ENCODE data around the gene GZMM. TPM values are rescaled to one million over a fixed set of nuclear protein-coding genes. Genes with fewer than 3 reads are reported as not detected.
"Not testable (repeated sequence)": the region's sequence is repeated elsewhere in the genome, so short reads cannot be mapped to it uniquely, and the experiment has no call there.

Gene GZMM
- total RNA-seq, 1 donor from 2014 or later, result not detected

DNA sequence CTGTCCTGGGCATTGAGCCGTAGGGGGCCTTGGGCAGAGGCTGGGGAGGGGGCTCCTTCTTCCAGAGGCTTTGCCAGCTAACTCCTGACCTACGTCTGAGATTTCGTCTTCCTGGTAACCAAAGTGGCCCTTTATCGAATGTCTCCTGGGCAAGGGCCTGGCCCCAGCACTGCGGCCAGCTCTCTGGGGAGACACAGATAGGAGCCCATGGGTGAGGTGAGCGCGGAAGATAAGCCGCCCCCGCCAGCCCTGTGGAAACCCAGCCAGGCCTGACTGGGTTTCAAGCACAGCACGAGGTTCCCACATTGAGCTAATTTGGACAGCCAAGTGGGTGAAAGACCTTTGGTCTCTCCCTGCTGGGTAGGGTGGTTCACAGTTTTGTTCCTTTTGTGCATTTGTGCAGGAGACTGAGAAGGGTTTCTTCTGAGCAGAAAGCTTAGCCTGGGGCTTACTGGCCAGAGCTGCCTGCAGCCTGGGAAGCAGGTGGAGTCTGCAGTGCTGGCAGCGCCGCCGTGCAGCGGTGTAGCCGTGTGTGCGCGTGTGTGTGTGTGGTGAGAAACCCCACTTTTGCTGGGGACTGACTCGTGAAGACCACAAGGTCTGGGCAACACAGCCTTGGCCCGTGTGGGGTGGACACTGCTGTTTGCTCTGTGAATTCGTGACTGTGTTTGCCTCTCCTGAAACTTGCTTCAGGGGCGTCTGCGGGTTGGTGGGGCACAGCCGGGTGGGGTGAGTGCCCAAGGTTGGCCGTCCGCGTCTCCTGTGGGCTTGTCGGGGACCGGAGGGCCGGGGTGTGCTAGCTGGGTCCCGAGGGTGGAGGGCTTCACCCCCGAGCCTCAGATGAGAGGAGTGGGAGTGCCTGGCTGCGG is 31.0 kb downstream of the GZMM start:
- DNase-seq (ENCODE audit: missing footprints) (peak; percentile 71), ATAC-seq (peak; percentile 49)
- intact Hi-C loops (cut with DNase I), result loop anchor here (5.0 to 10.0 kb wide), 3 partner anchors 57 to 220 kb away; partner anchors contain the start of genes POLRMT, PTBP1 and RNF126

DNA sequence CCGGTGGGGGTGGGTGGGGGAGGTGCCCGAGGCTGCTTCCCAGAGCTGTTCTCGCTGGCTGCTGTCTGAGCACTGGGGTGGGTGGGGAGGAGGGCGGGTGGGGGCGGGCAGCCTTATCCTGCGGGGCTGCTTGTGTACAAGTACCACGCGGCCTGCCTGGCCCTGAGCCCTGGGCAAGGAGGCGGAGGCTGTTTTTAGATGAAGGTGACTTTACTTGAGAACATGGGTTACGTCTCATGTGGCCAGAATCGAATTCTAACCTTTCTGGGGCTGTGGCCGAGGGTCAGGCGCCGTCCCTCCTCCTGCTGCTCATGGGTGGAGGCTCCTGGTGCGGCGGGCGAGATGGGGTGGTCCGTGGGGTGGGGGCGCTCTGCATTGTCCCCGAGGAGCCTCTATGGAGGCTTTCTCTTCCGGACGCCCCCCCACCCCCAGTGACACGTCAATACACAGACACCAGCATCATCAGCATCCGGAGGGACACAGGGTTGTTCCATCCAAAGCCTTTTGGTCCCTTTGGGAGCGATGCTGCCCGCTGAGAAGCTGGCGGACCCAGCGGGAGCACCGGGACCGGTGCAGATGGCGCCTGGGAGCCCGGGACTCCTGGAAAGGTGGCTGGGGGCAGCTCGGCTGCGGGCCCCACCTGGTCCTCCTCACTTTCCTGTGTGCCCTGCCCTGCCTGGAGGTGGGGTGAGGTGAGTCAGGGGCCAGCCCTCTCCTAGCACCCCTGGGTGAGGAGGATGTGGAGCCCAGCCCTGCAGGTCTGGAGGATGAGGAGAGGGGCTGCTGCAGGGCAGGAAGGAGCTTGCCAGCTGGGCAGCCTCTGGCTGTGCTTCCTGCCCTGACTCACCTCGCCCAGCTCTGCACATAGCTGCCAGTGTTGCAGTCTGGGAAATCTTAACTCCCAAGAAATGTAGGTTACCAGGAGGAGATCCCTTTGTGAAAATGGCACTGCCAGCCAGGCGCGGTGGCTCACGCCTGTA is 32.0 kb downstream of the GZMM start:
- intact Hi-C loops (cut with DNase I), result loop anchor here (5.0 to 10.0 kb wide), 2 partner anchors 86 to 219 kb away; partner anchors contain the start of genes PTBP1 and RNF126
- peak; percentile 53 for ATAC-seq
- peak; percentile 83 for DNase-seq (ENCODE audit: missing footprints)

DNA sequence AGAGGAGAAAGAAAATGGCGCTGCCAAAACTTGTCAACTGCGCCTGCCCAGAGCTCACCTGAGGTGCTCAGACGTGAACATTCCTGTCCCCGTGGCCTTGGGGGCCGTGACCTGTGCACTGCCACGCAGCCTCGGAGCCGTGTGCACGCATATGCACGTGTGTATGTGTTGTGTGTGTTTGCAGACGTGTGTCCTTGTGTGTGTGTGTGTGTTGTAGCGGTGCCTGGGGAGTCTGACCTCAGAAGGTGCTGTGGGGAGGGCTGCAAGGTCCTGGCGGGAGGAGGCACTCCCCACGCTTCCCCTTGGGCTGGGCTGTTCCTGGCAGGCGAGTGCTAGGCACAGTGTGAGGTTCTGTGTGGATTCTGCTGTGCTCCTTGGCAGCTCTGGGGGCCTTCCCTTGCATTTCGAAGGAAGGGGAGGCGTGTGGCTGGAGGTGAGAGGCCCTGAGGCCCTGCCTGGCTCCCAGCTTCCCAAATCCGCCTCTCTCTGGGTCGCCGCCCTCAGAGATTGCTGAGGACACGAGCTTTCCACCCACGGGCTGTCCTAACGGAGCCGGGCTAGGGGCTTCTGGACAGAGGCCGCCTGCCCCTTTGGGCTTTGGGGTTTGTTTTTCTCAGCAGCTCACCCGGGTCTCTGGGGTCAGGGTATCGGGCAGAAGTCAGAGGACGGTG is 33.0 kb downstream of the GZMM start:
- peak; percentile 60 for DNase-seq (ENCODE audit: missing footprints)
- no peak for ATAC-seq
- intact Hi-C loops (cut with DNase I), result loop anchor here (5.0 to 10.0 kb wide), 2 partner anchors 85 to 218 kb away; partner anchors contain the start of genes PTBP1 and RNF126

DNA sequence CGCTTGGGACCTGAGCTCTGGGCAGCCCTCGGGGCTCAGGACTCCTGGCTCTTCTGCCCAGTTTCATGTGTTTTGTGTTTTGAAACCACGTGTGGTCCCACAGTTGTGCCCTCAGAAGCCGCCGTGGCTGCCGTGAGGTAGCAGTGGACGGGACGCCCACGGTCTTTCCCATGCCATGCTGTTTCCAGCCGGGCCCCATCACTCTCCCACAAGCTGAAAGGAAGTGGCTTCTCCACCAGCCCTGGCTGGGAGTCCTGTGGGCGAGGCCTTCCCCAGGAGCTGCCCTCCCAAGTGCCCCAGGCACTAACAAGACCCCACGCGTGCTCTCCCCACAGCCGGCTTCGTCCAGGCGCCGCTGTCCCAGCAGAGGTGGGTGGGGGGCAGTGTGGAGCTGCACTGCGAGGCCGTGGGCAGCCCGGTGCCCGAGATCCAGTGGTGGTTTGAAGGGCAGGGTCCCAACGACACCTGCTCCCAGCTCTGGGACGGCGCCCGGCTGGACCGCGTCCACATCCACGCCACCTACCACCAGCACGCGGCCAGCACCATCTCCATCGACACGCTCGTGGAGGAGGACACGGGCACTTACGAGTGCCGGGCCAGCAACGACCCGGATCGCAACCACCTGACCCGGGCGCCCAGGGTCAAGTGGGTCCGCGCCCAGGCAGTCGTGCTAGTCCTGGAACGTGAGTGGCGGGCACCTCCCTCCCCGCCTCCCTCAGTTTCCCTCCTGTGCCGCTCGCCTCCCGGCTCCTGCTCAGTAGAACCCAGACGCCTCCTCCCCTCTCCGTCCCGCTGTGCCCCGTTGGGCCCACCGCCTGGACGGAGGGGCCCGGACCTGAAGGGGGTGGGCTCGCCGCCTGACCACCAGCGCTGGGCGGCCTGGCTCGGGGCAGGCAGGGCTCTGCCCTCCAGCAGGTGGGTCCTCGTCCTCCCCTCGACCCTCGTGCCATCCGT is 33.9 kb downstream of the GZMM start:
- intact Hi-C loops (cut with DNase I), result loop anchor here (5.0 to 10.0 kb wide), 2 partner anchors 85 to 217 kb away; partner anchors contain the start of genes PTBP1 and RNF126
- ATAC-seq, result no peak
- DNase-seq (ENCODE audit: missing footprints), result peak; percentile 76

DNA sequence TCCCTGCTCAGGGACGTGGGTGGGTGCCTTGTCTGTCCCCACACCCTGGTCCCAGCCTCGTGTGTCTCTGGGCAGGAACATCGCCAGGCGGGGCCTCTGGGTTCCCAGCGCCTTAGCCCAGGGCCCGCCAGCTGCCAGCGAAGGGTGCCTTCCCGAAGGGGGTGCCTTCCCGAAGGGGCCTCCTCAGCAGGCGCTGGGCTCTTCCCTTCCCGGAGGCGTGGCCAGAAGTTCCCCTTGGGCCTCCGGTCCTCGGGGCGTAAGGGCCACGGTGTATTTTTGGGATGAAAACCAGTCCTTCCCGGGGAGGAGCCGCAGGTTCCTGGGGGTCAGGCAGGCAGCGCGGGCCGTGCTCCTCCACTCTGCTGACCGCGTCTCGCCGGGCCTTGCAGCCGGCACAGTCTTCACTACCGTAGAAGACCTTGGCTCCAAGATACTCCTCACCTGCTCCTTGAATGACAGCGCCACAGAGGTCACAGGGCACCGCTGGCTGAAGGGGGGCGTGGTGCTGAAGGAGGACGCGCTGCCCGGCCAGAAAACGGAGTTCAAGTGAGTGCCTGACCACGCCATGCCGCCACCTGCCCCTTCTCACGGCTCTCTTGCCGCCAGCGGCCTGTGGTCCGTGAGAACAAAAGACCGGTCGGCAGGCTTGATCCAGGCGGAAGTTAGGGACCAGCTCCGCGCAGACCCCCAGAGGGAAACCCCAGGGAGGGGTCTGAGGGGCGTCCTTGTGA is 35.4 kb downstream of the GZMM start:
- intact Hi-C loops (cut with DNase I), result loop anchor here (5.0 to 10.0 kb wide), 2 partner anchors 83 to 216 kb away; partner anchors contain the start of genes PTBP1 and RNF126
- ATAC-seq (no peak), DNase-seq (ENCODE audit: missing footprints) (peak; percentile 61)

GRCh38 chr19:579842-580155 is 35.9 kb downstream of the GZMM start:
- no peak for ATAC-seq
- intact Hi-C loops (cut with DNase I), result loop anchor here (5.0 to 10.0 kb wide), 3 partner anchors 83 to 215 kb away; partner anchors contain the start of genes PTBP1 and RNF126

DNA sequence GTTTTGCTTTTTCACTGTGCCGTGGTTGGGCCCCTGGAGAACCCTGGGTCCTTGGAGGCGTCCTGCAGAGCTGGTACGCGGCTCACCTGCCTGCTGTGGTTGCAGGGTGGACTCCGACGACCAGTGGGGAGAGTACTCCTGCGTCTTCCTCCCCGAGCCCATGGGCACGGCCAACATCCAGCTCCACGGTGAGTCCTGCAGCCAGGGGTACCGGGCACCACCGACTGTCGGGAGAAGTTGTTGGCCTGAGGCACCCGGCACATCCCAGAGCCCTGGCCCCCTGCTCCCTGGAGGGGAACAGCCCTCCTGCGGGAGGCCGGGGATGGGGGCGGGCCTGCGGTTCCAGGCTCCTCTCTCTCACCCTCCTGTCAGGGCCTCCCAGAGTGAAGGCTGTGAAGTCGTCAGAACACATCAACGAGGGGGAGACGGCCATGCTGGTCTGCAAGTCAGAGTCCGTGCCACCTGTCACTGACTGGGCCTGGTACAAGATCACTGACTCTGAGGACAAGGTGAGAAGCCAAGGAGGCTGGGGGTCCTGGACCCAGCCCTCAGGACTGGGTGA is 36.5 kb downstream of the GZMM start:
- DNase-seq (ENCODE audit: missing footprints) (no peak), ATAC-seq (no peak)
- intact Hi-C loops (cut with DNase I), result loop anchor here (10.0 kb wide), 1 partner anchor 154 kb away; no protein-coding TSS in a partner anchor

More at GRCh38 chr19:579842-580155, 35.9 kb downstream of the GZMM start:
- no peak for DNase-seq (ENCODE audit: missing footprints)

- ATAC-seq, result no peak
- DNase-seq (ENCODE audit: missing footprints), result no peak
- intact Hi-C loops (cut with DNase I), result loop anchor here (10.0 kb wide), 1 partner anchor 153 kb away; no protein-coding TSS in a partner anchor
Measured at GRCh38 chr19:581399-582111, 37.7 kb downstream of the GZMM start.

- no peak for ATAC-seq
- DNase-seq (ENCODE audit: missing footprints), result no peak
- intact Hi-C loops (cut with DNase I), result loop anchor here (10.0 kb wide), 1 partner anchor 152 kb away; no protein-coding TSS in a partner anchor
Measured at GRCh38 chr19:582497-583197, 38.8 kb downstream of the GZMM start.

DNA sequence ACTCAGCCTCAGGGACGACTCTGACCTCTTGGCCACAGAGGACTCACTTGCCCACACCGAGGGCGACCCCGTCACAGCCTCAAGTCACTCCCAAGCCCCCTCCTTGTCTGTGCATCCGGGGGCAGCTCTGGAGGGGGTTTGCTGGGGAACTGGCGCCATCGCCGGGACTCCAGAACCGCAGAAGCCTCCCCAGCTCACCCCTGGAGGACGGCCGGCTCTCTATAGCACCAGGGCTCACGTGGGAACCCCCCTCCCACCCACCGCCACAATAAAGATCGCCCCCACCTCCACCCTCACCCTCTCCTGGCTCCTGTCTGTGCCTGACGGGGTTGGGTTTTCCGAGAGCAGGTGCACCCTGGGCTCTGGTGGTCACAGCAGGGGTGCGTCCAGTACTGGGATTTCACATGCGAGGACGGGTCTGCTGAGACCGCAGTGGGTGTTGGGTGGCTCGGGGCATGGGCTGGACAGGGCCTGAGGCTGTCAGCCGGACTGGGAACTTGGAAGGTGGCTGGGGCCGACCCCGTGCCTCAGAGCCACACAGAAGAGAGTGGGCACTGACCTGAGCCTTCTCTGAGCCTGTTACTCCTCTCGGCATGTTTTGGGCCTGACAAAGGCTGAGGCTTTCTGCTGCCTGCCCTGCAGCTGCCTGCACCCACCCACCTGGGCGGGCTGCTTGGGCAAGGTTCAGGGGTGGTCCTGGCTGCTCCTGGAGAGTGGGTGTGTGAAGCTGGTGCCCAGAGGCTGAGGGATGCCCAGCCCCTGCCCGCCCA is 39.5 kb downstream of the GZMM start:
- no peak for DNase-seq (ENCODE audit: missing footprints)
- intact Hi-C loops (cut with DNase I), result loop anchor here (10.0 kb wide), 1 partner anchor 151 kb away; no protein-coding TSS in a partner anchor
- ATAC-seq, result no peak

- ATAC-seq, result no peak
- intact Hi-C loops (cut with DNase I), result loop anchor here (10.0 kb wide), 1 partner anchor 151 kb away; no protein-coding TSS in a partner anchor
- no peak for DNase-seq (ENCODE audit: missing footprints)
Measured at GRCh38 chr19:583968-584239, 40.1 kb downstream of the GZMM start.

GRCh38 chr19:584240-585001 is 40.6 kb downstream of the GZMM start:
- DNase-seq (ENCODE audit: missing footprints), result peak; percentile 83
- intact Hi-C loops (cut with DNase I), result loop anchor here (10.0 kb wide), 1 partner anchor 150 kb away; no protein-coding TSS in a partner anchor
- ATAC-seq, result peak; percentile 70

- not testable (repeated sequence) for DNase-seq (ENCODE audit: missing footprints); ATAC-seq
- intact Hi-C loops (cut with DNase I), result loop anchor here (10.0 kb wide), 1 partner anchor 150 kb away; no protein-coding TSS in a partner anchor
Measured at GRCh38 chr19:585146-585545, 41.3 kb downstream of the GZMM start.

Measured in Right ventricle myocardium inferior (tissue), 1 donor.